ENCODE measurements around the gene CYTL1. TPM values are rescaled to one million over a fixed set of nuclear protein-coding genes. Genes with fewer than 3 reads are reported as not detected.

CYTL1 gene
- total and polyA plus RNA-seq, 2 donors (not counting 3 experiments of a cell fraction or from before 2014, with no cell fraction given): 4.0 to 36.8 TPM

- Histone ChIP-seq H3K27ac (ENCODE audit: insufficient read depth, low read depth, low read length) (no peak overlapping the region), H3K9ac (replicated peaks; ENCODE audit: extremely low read depth, insufficient read depth, low read length) (no peak overlapping the region), H3K27me3 (ENCODE audit: control insufficient read depth in 2 of 2, insufficient read depth in 2 of 2, low read length in 2 of 2) (no peaks in the 10 kb centered on the region), H3K4me3 (replicated peaks in 1 of 3; ENCODE audit: insufficient read depth in 1 of 3, low read depth in 1 of 3, low read length in 3 of 3) (no peak overlapping the region), H3K4me1 (ENCODE audit: control insufficient read depth, extremely low read depth, insufficient read depth, low read length) (peaks cover 41% of the 10 kb centered on the region), H3K36me3 (ENCODE audit: control insufficient read depth in 2 of 2, extremely low read depth in 1 of 2, insufficient read depth in 2 of 2, low read length in 2 of 2) (no peaks in the 10 kb centered on the region), H3K9me1 (replicated peaks; ENCODE audit: control insufficient read depth, extremely low read depth, insufficient read depth, low read length) (no peaks in the 10 kb centered on the region), H3K9me3 (replicated peaks; ENCODE audit: control insufficient read depth, insufficient read depth, low read length) (no peaks in the 10 kb centered on the region), H2AFZ (ENCODE audit: low read depth, low read length) (no peak overlapping the region), H3K4me2 (ENCODE audit: insufficient read depth, low read length) (no peak overlapping the region), H4K20me1 (replicated peaks; ENCODE audit: control insufficient read depth, extremely low read depth, insufficient read depth, low read length) (no peaks in the 10 kb centered on the region), H3K79me2 (ENCODE audit: control insufficient read depth, insufficient read depth, low read length) (no peaks in the 10 kb centered on the region)
- no TSS peak for BruUV-seq (replicated peaks)
- DNase-seq (ENCODE audit: low read depth, low spot score) (no peak), FAIRE-seq (no peak)
- TF ChIP-seq EZH2 (IDR thresholded peaks at IDR 0.05; ENCODE audit: borderline replicate concordance, low read depth, low read length, severe bottlenecking) (no peak), MAX (IDR thresholded peaks at IDR 0.05; ENCODE audit: insufficient read depth, insufficient read length) (no peak), POLR2AphosphoS5 (IDR thresholded peaks at IDR 0.05; ENCODE audit: insufficient read depth, low read depth, low read length) (no peak), POLR2A (IDR thresholded peaks at IDR 0.05; ENCODE audit: low read depth, low read length) (no peak), GATA2 (IDR thresholded peaks at IDR 0.05; ENCODE audit: insufficient read depth, insufficient read length, low read depth, low read length) (no peak), MYC (IDR thresholded peaks at IDR 0.05; ENCODE audit: low read depth, low read length) (no peak), JUN (IDR thresholded peaks at IDR 0.05; ENCODE audit: borderline replicate concordance, insufficient read depth, insufficient read length, low read depth) (no peak), FOS (IDR thresholded peaks at IDR 0.05; ENCODE audit: borderline replicate concordance, insufficient read depth, low read length) (no peak)
- TF ChIP-seq, protein P1, sequence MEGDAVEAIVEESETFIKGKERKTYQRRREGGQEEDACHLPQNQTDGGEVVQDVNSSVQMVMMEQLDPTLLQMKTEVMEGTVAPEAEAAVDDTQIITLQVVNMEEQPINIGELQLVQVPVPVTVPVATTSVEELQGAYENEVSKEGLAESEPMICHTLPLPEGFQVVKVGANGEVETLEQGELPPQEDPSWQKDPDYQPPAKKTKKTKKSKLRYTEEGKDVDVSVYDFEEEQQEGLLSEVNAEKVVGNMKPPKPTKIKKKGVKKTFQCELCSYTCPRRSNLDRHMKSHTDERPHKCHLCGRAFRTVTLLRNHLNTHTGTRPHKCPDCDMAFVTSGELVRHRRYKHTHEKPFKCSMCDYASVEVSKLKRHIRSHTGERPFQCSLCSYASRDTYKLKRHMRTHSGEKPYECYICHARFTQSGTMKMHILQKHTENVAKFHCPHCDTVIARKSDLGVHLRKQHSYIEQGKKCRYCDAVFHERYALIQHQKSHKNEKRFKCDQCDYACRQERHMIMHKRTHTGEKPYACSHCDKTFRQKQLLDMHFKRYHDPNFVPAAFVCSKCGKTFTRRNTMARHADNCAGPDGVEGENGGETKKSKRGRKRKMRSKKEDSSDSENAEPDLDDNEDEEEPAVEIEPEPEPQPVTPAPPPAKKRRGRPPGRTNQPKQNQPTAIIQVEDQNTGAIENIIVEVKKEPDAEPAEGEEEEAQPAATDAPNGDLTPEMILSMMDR (IDR thresholded peaks at IDR 0.05; ENCODE audit: extremely low read depth in 1 of 2, insufficient read depth in 1 of 2, low read depth in 1 of 2, low read length in 2 of 2): no peak
- POLR2A ChIA-PET: interaction anchor here (0.7 kb wide), 1 partner anchor 18 kb away, joined by 3 read pairs; no protein-coding TSS in a partner anchor
- CTCF ChIA-PET: no interaction called here
- dilution Hi-C loops (cut with MboI; ENCODE audit: extremely low pct_ligation_motif_present, low sequenced_read_pairs): no loop called here
- intact Hi-C loops (cut with micrococcal nuclease): no loop called here
Measured at GRCh38 chr4:5040856-5041620, 21.8 kb upstream of the CYTL1 start.
